DND-41 (cell line): ENCODE data around the gene SIGLEC7.

Source experiments
- ATAC-seq: fragments of 200-7000 bp; cut with Tn5 transposase; 3 replicates; pipeline ENCODE4 v1.9.1; 2021; ENCODE audit warnings: low read depth; ENCODE audit not compliant: insufficient read depth
- DNase-seq: peaks from one replicate; pipeline ENCODE4 v3.0.0-alpha.2; 2020
- H2AFZ ChIP-seq: 2 replicates; pipeline ENCODE4 v1.6.0; 2012; ENCODE audit warnings: low read depth, low read length
- H3K27ac ChIP-seq: 2 replicates; pipeline ENCODE4 v1.5.1; 2012; ENCODE audit warnings: low read length, inconsistent platforms
- H3K27me3 ChIP-seq: fragments of 200-600 bp; sonication (generic); 2 replicates; pipeline ENCODE4 v1.6.0; 2012; ENCODE audit warnings: low read length, mild to moderate bottlenecking, inconsistent platforms; ENCODE audit not compliant: insufficient read depth, poor library complexity
- H3K36me3 ChIP-seq: 2 replicates; pipeline ENCODE4 v1.5.1; 2012; ENCODE audit warnings: low read length, inconsistent platforms; ENCODE audit not compliant: insufficient read depth
- H3K4me1 ChIP-seq: 2 replicates; pipeline ENCODE4 v1.5.1; 2012; ENCODE audit warnings: mild to moderate bottlenecking, low read length; ENCODE audit not compliant: insufficient read depth
- H3K4me2 ChIP-seq: 2 replicates; pipeline ENCODE4 v1.6.0; 2012; ENCODE audit warnings: mild to moderate bottlenecking, moderate library complexity, low read length, inconsistent platforms; ENCODE audit not compliant: insufficient read depth
- H3K4me3 ChIP-seq, 2 experiments: fragments of 200-600 bp in 1 of 2; shearing (Covaris generic) in 1 of 2; 2 replicates each; pipeline ENCODE4 v1.5.1; 2012 to 2016; ENCODE audit warnings: inconsistent platforms in 2 of 2, low read length in 2 of 2, mild to moderate bottlenecking in 2 of 2, low read depth in 1 of 2, moderate library complexity in 1 of 2
- H3K79me2 ChIP-seq: 2 replicates; pipeline ENCODE4 v1.6.0; 2012; ENCODE audit warnings: low read length, inconsistent platforms; ENCODE audit not compliant: insufficient read depth
- H3K9ac ChIP-seq: 2 replicates; pipeline ENCODE4 v1.6.0; 2012; ENCODE audit warnings: low read depth, mild to moderate bottlenecking, inconsistent platforms, low read length, moderate library complexity
- H3K9me3 ChIP-seq: 2 replicates; pipeline ENCODE4 v1.5.1; 2012; ENCODE audit warnings: low read length, moderate library complexity, mild to moderate bottlenecking, inconsistent platforms; ENCODE audit not compliant: insufficient read depth, severe bottlenecking
- H4K20me1 ChIP-seq: 2 replicates; pipeline ENCODE4 v1.6.0; 2012; ENCODE audit warnings: low read length; ENCODE audit not compliant: insufficient read depth
- CTCF ChIP-seq: IDR thresholded peaks from 2 replicates; pipeline ENCODE4 v1.5.1; 2012; ENCODE audit warnings: borderline replicate concordance, low read length, moderate library complexity, mild to moderate bottlenecking; ENCODE audit not compliant: poor library complexity, severe bottlenecking; ENCODE audit errors: extremely low read depth
- EZH2 ChIP-seq: IDR thresholded peaks from 3 replicates; pipeline ENCODE4 v1.6.1; 2012; ENCODE audit warnings: borderline replicate concordance, low read depth, mild to moderate bottlenecking, moderate library complexity, low read length, inconsistent platforms; ENCODE audit not compliant: severe bottlenecking

SIGLEC7 gene

DNA sequence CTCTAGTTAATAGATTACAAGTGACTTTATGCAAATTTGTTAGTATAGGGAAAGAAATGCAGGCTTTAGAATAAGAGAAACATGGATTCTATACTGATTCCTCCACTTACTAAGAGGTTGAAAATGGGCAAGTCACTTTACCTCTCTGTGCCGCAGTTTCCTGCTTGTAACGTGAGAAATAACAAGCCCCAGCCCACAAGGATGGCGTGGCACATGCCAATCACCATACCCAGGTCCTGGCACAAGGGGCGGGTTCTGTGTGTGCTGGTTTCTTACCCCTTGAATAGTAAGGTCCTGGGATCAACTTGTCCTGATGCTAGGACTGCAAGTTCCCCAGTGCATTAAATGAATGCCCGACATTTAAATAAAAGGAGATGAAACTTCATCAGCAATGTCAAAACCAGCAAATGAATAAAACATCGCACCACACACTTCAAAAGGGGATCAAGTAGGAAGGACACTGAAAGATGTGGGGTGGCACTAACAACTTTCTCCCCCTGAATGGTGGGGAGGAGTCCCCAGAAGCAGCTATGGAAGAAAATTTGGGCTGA, 25.3 kb upstream of the SIGLEC7 start:
- Histone ChIP-seq H3K27ac (no peak overlapping the region), H3K4me2 (no peak overlapping the region), H3K27me3 (peaks cover 13% of the 10 kb centered on the region), H4K20me1 (no peaks in the 10 kb centered on the region), H3K79me2 (no peaks in the 10 kb centered on the region), H2AFZ (no peak overlapping the region), H3K4me1 (no peaks in the 10 kb centered on the region), H3K9me3 (no peaks in the 10 kb centered on the region), H3K4me3 (no peak overlapping the region), H3K36me3 (no peaks in the 10 kb centered on the region), H3K9ac (no peak overlapping the region)
- ATAC-seq = no peak
- TF ChIP-seq EZH2 = no peak
- TF ChIP-seq CTCF = no peak
- DNase-seq = no peak

DNA sequence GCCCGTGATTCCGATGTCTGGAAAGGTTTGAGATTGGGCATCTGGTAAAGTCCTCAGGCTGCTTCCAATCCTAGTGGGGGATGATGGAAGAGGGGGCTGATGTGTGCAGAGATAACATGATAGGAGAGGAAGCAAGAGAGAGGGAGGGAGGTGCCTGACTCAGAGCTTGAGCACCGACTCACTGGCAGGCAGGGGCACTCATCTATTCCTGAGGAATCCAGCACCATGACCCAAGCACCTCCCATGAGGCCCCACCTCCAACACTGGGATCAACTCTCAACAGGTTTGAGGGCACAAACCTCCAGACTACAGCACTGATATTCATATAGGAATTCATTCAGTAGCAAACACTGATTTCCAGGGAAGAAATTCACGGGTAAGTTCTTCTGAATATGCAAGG, 23.0 kb upstream of the SIGLEC7 start:
- Histone ChIP-seq H3K4me2 (no peak overlapping the region), H3K79me2 (no peaks in the 10 kb centered on the region), H3K4me1 (no peaks in the 10 kb centered on the region), H2AFZ (no peak overlapping the region), H3K27ac (no peak overlapping the region), H3K4me3 (no peak overlapping the region), H4K20me1 (no peaks in the 10 kb centered on the region), H3K9ac (no peak overlapping the region), H3K9me3 (no peaks in the 10 kb centered on the region), H3K36me3 (no peaks in the 10 kb centered on the region), H3K27me3 (peaks cover 6% of the 10 kb centered on the region)
- TF ChIP-seq EZH2 (no peak), CTCF (no peak)
- ATAC-seq = no peak
- no peak for DNase-seq

- no peak overlapping the region for H3K9ac ChIP-seq
- H4K20me1 ChIP-seq = no peaks in the 10 kb centered on the region
- no peaks in the 10 kb centered on the region for H3K79me2 ChIP-seq
- no peak overlapping the region for H2AFZ ChIP-seq
- H3K9me3 ChIP-seq = no peaks in the 10 kb centered on the region
- H3K4me3 ChIP-seq = no peak overlapping the region
- no peaks in the 10 kb centered on the region for H3K4me1 ChIP-seq
- no peak overlapping the region for H3K27ac ChIP-seq
- H3K27me3 ChIP-seq = peaks cover 3% of the 10 kb centered on the region
- TF ChIP-seq EZH2 (no peak), CTCF (no peak)
- H3K4me2 ChIP-seq = no peak overlapping the region
- no peak for DNase-seq
- ATAC-seq = no peak
- H3K36me3 ChIP-seq = no peaks in the 10 kb centered on the region
Observed at GRCh38 chr19:51119611-51120010, 22.5 kb upstream of the SIGLEC7 start.

GRCh38 chr19:51120160-51120559, 21.9 kb upstream of the SIGLEC7 start:
- no peak for ATAC-seq
- H3K9ac ChIP-seq = no peak overlapping the region
- H2AFZ ChIP-seq = no peak overlapping the region
- H3K9me3 ChIP-seq = no peaks in the 10 kb centered on the region
- no peaks in the 10 kb centered on the region for H3K4me1 ChIP-seq
- TF ChIP-seq EZH2 = no peak
- TF ChIP-seq CTCF = no peak
- H3K4me3 ChIP-seq = no peak overlapping the region
- H3K79me2 ChIP-seq = no peaks in the 10 kb centered on the region
- peaks cover 3% of the 10 kb centered on the region for H3K27me3 ChIP-seq
- DNase-seq = no peak
- no peaks in the 10 kb centered on the region for H3K36me3 ChIP-seq
- H4K20me1 ChIP-seq = no peaks in the 10 kb centered on the region
- H3K27ac ChIP-seq = no peak overlapping the region
- H3K4me2 ChIP-seq = no peak overlapping the region
